Breast epithelium (tissue), 4 donors: ENCODE data around the gene ZNF302. TPM values are rescaled to one million over a fixed set of nuclear protein-coding genes. Genes with fewer than 3 reads are reported as not detected.

Experiments used
- DNase-seq, 2 donors: peaks; one replicate each; pipeline ENCODE4 v3.0.0-alpha.2; 2019; ENCODE audit warnings: low spot score in 2 of 2
- H3K27ac ChIP-seq, 2 donors: fragments of 200-600 bp; sonication (generic) in 1 of 2; one replicate each; pipeline ENCODE4 v1.5.1; 2016 to 2019; ENCODE audit warnings: mild to moderate bottlenecking in 1 of 2
- H3K27me3 ChIP-seq, 2 donors: fragments of 200-600 bp; sonication (generic) in 1 of 2; one replicate each; pipeline versions ENCODE4 v1.5.1 to v1.6.0; 2017 to 2019; ENCODE audit warnings: control low read depth in 1 of 2, mild to moderate bottlenecking in 1 of 2
- H3K36me3 ChIP-seq: fragments of 200-600 bp; one replicate; pipeline ENCODE4 v1.5.1; 2019
- H3K4me1 ChIP-seq, 2 donors: fragments of 200-600 bp; sonication (generic); one replicate each; pipeline ENCODE4 v1.5.1; 2016 to 2019; ENCODE audit warnings: control low read depth in 1 of 2
- H3K4me3 ChIP-seq, 3 donors: fragments of 200-600 bp; sonication (generic); 1 replicate in 2 of 3; 2 replicates in 1 of 3; pipeline ENCODE4 v1.5.1; 2016 to 2019; ENCODE audit warnings: mild to moderate bottlenecking in 3 of 3, moderate library complexity in 2 of 3
- H3K9me3 ChIP-seq, 2 donors: fragments of 200-600 bp; sonication (generic) in 1 of 2; one replicate each; pipeline ENCODE4 v1.5.1; 2016 to 2019; ENCODE audit warnings: control low read depth in 1 of 2
- CTCF ChIP-seq, 3 donors: fragments of 450-650 bp; IDR thresholded peaks; one replicate each; pipeline ENCODE4 v1.5.1; 2016 to 2017; ENCODE audit warnings: antibody characterized with exemption in 3 of 3, mild to moderate bottlenecking in 3 of 3, moderate library complexity in 3 of 3
- POLR2A ChIP-seq: fragments of 450-650 bp; IDR thresholded peaks from one replicate; pipeline ENCODE4 v1.6.1; 2016; ENCODE audit warnings: antibody characterized with exemption, mild to moderate bottlenecking, moderate library complexity
- POLR2AphosphoS5 ChIP-seq, 3 donors: sonication (generic); formaldehyde crosslinking; IDR thresholded peaks; one replicate each; pipeline ENCODE4 v1.6.1; 2017; ENCODE audit warnings: antibody characterized with exemption in 3 of 3
- intact Hi-C: fragments of 100-400 bp; cut with DNase I; formaldehyde crosslinking; loops from one replicate; pipeline ENCODE4 v1.15.1; 2023; ENCODE audit warnings: low total_unique reads
- total RNA-seq, 3 donors: library from RNA; depleted of rRNA; stranded (reverse); fragments of >200 nt; gene quantifications; one replicate each; pipeline ENCODE4 v1.1.0, GENCODE V29; 2016

ZNF302 gene
- total RNA-seq, 3 donors from 2014 or later = 24.2 to 54.2 (median 33.1) TPM

DNA sequence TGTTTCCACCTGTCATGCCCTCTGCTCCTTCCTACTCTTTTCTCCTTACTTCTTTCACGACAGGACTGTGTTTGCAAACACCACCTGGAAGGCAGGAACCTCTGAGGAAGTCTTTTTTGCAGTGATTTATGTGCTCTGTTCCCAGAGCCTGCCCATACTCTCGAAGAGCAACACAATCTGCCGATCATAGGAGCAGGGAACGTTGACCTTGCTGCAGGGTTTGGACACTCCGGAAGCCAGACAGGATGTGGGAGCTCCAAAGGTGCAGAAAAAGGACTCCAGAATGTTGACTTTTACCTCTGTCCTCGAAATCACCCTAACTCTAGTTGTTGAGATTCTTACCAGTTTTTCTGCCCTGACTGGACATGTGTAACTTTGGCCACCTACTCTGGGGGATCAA lies 47.9 kb downstream of the ZNF302 start:
- no peak for DNase-seq
- Histone ChIP-seq H3K9me3 (no peaks in the 10 kb centered on the region), H3K4me1 (no peaks in the 10 kb centered on the region), H3K27me3 (no peaks in the 10 kb centered on the region), H3K27ac (no peak overlapping the region), H3K36me3 (no peaks in the 10 kb centered on the region), H3K4me3 (no peak overlapping the region)
- TF ChIP-seq POLR2AphosphoS5 (IDR thresholded peaks at IDR 0.05) (no peak), CTCF (IDR thresholded peaks at IDR 0.05) (no peak), POLR2A (no peak)
- intact Hi-C loops = no loop called here

DNA sequence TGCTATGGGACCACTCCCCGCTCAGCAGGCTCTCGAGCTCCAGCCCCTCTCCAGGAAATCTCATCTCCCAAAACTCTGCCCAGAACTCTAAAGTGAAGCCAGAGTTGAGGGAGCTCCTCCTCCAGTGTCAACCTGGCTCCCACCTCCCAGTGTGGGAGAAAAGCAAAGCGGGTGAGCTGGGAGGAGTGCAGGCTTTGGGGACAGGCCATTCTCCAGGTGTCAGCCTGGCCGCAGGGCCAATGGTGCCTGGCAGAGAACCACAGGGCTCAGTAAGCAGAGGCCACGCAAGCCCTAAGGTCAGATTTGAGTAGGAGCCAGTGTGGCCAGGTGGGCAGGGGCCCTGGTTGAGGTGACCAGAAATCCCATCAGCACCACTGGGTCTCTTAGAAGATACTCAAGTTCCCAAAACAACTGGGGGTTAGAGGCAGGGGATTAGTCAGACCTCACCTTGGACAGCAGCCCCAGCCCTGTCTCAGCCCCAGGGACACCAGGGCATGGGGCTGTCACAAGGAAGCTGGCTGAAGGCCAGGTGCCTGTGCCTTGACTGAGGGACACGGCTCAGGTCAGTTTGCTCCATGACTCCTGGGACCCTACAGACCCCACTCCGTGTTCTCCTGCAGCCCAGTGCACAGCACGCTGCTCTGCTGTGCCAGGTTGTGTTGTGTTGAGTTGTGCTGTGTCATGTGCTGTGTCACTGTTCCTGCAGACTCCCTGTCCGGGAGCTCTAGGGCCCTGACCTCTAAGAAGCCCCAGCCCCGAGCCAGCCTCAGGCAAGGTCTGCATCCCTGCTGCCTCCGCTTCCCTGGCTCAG lies 53.7 kb downstream of the ZNF302 start:
- Histone ChIP-seq H3K4me1 (peaks cover 0 to 10% of the 10 kb centered on the region in 2 donors), H3K27me3 (no peaks in the 10 kb centered on the region)
- intact Hi-C loops = no loop called here

GRCh38 chr19:34731964-34732363 lies 54.5 kb downstream of the ZNF302 start:
- DNase-seq = no peak
- H3K36me3 ChIP-seq = no peaks in the 10 kb centered on the region
- H3K4me3 ChIP-seq = no peak overlapping the region
- no peak overlapping the region for H3K27ac ChIP-seq
- peaks cover 0 to 1% of the 10 kb centered on the region in 2 donors for H3K9me3 ChIP-seq
- peaks cover 0 to 10% of the 10 kb centered on the region in 2 donors for H3K4me1 ChIP-seq
- TF ChIP-seq CTCF (IDR thresholded peaks at IDR 0.05) (no peak), POLR2AphosphoS5 (IDR thresholded peaks at IDR 0.05) (no peak), POLR2A (no peak)
- intact Hi-C loops = no loop called here
- H3K27me3 ChIP-seq = no peaks in the 10 kb centered on the region

More for the DNA sequence above, 53.7 kb downstream of the ZNF302 start:
- TF ChIP-seq POLR2A (no peak), CTCF (IDR thresholded peaks at IDR 0.05) (no peak), POLR2AphosphoS5 (IDR thresholded peaks at IDR 0.05) (no peak)
- DNase-seq = no peak
- no peaks in the 10 kb centered on the region for H3K9me3 ChIP-seq
- H3K36me3 ChIP-seq = no peaks in the 10 kb centered on the region
- H3K4me3 ChIP-seq = no peak overlapping the region
- no peak overlapping the region for H3K27ac ChIP-seq

GRCh38 chr19:34732612-34733211 lies 55.2 kb downstream of the ZNF302 start:
- intact Hi-C loops = no loop called here
- H3K36me3 ChIP-seq = peaks cover 3% of the 10 kb centered on the region

More at GRCh38 chr19:34732612-34733211, 55.2 kb downstream of the ZNF302 start:
- H3K4me3 ChIP-seq = peak overlapping the region; percentile 66 to 95 (median 91)
- H3K9me3 ChIP-seq = peaks cover 0 to 9% of the 10 kb centered on the region in 2 donors
- peaks cover 0 to 10% of the 10 kb centered on the region in 2 donors for H3K4me1 ChIP-seq
- TF ChIP-seq POLR2A = no peak
- no peak for TF ChIP-seq POLR2AphosphoS5 (IDR thresholded peaks at IDR 0.05)
- no peak for TF ChIP-seq CTCF (IDR thresholded peaks at IDR 0.05)
- no peak for DNase-seq
- H3K27ac ChIP-seq = peak overlapping the region; percentile 99 to 100
- H3K27me3 ChIP-seq = no peaks in the 10 kb centered on the region
